HK-2 (cell line): ENCODE measurements around the gene SNX5.

Experiments used
- DNase-seq: peaks from one replicate; pipeline ENCODE4 v3.0.0-alpha.2; 2018; ENCODE audit not compliant: unreplicated experiment

The SNX5 gene

DNA sequence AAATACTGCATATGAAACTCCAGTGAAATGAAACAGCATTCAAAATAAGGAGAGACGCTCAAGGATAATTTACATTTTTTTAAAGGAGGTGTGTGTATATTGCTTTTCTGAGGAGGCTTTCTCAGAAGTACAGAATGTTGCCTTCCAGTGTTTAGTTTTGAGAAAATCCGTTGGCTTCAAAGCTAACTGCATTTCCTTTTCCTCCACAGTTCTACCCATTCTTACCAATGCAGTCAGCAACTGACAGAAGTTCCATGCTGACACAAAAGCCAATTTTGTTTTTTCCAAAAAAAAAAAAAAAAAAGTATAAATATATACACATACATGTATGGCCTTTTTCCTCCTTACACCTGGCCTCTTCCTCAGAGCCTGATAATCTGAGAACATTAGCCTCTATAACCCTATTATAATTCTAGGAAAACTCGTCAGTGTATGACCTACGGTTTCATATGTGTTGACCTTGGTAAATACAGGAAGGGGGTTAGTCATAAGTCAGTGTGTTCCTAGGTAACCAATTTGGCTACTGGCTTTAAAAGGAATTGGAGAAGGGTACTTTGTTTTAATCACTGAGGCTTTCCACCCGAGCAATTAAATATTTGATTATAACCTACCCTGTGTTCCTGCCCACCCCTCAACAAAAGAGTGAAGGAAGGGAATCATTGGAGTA, 24.4 kb upstream of the SNX5 start:
- DNase-seq: no peak

DNA sequence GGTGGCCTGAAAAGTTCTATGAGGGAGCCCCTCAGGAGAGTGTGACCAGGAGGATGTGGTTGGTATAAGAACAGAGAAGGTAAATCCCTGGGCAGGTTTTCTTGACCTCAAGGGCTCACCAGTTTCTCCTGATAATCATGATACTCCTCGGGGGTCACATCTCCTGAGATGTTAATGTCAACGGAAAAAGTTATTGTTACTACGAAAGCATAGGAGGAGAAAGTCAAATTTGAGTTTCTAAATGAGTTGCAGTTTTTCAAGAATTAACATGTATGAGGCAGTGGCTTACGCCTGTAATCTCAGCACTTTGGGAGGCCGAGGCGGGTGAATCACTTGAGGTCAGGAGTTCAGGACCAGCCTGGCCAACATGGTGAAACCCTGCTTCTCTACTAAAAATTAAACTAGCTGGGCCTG, 23.6 kb upstream of the SNX5 start:
- no peak for DNase-seq

DNA sequence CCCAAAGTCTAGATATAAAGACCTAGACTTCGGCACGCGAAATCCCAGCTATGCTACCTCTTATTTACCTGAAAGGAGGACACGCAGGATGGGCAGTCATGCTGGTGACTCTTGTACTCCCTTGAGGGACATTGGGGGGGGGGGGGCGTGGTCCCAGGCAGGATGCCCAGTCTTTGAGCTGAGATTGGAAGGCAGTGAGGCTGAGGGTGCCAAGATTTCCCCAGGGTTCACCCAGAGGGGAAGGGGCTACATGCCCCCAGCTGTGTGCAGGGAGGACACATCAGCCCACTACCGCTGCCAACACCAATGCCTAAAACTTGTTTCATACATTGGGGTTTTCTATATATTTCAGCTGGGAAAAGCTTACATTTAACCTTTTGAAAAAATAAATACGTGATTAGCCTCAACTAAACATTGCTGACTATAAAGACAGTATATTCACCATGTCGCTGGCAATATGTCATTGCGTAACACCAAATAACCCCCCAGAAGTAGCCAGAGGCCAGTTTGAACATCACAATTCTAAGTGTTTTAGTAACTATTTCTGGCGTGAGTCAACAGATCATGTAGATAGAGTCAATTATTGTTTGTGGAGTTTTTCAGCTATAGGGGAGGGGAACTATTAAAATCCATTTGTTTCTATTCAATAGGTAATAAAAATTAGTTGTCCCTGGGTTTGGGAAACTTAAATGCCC, 21.8 kb upstream of the SNX5 start:
- DNase-seq: no peak

DNA sequence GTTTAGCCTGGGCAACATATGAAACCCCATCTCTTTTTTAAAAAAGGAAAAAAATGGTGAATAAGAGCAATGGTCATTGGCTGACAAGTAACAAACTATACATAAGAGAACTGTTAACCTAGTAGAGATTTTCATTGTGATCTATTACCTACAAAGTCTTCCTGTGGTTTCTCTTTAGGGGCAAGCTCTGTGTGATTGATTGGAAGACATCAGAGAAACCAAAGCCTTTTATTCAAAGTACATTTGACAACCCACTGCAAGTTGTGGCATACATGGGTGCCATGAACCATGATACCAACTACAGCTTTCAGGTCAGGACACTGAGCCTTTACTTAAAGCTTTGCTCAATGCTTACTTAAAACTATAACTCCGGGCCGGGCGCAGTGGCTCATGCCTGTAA, 19.4 kb upstream of the SNX5 start:
- DNase-seq: no peak

DNA sequence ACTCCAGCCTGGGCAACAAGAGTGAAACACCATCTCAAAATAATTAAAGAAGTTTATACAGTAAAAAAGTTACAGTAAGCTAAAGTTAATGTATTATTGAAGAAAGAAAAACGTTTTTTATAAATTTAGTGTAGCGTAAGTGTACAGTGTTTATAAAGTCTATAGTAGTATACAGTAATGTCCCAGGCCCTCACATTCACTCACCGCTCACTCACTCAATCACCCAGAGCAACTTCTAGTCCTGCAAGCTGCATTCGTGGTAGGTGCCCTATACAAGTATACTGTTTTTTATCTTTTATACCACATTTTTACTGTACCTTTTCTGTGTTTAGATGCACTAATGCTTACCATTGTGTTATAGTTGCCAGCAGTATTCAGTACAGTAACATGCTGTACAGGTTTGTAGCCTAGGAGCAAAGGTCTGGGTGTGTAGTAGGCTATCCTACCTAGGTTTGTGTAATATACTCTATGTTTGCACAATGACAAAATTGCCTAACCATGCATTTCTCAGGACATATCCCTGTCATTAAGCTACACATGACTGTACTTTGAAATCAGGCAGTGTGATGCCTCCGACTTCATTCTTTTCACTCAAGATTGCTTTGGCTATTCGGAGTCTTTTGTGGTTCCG, 16.9 kb upstream of the SNX5 start:
- DNase-seq: no peak

DNA sequence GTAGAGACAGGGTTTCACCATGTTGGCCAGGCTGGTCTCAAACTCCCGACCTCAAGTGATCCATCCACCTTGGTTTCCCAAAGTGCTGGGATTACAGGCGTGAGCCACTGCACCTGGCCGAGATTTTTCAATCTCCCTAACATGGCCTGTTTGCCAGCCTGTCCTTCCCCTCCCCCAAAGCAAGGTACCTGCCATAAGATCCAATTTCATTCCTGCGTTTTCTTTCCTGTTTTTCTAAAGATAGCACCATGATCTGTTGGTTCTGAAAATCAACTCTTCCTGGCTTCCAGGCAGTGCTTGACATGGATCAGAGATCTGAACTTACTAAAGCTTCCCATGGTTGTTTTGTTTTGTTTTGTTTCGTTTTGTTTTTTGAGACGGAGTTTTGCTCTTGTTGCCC, 7.7 kb upstream of the SNX5 start:
- DNase-seq: no peak

DNA sequence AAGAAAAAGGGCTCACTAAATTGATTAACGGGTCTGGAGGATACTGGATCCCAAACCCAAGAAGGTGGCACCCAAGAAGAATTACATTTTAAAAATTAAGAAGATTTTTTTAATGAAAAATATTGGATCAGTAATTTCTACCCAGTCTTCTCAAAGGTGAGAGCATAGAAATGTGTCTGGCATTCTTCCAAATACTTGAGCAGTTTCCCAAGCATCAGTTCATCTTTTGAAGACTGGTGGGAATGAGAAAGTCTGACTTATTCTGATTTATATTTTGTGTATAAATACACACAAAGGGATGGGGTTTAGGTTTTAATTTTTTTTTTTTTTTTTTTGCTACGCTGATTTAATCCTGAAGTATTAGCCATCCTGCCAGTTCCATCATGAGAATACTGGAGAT, 3.5 kb upstream of the SNX5 start:
- no peak for DNase-seq

DNA sequence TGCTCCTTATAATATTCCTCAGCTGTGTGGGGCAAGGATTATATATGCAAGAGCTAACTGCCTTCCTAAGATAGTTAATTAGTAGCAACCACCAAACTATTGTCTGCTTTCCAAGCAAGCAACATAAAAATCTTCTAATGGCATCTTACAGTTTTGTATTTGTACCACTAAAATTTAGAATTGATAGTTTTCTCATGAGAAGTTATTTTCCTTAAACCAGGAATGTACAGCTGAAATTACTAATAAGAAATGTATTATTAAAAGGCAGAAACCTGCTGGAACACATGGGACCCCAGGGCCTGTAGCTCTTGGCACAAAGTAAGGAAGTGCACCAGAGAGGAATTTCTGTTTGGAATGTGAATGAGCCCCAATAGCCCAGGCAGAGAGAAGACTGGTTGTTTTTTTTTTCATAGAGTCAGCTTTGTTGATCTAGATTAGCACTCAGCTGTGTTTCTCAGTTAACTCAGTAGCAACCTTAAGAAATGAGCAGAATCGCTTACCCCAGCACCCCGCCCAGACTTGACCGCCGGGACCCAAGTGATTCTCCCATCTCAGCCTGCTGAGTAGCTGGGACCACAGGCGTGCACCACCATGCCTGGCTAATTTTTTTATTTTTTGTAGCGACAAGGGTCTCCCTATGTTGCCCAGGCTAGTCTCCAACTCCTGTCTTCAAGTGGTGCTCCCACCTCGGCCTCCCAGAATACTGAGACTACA, 2.9 kb upstream of the SNX5 start:
- DNase-seq: no peak

DNA sequence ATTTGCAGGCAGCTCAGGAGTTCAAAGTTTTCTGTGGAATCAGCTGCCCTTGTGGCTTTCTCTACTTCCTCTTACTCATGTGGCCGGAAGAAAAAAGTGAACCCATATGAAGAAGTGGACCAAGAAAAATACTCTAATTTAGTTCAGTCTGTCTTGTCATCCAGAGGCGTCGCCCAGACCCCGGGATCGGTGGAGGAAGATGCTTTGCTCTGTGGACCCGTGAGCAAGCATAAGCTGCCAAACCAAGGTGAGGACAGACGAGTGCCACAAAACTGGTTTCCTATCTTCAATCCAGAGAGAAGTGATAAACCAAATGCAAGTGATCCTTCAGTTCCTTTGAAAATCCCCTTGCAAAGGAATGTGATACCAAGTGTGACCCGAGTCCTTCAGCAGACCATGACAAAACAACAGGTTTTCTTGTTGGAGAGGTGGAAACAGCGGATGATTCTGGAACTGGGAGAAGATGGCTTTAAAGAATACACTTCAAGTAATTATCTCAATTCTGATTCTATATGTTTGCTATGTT, 1.4 kb upstream of the SNX5 start:
- peak; percentile 38 for DNase-seq

DNA sequence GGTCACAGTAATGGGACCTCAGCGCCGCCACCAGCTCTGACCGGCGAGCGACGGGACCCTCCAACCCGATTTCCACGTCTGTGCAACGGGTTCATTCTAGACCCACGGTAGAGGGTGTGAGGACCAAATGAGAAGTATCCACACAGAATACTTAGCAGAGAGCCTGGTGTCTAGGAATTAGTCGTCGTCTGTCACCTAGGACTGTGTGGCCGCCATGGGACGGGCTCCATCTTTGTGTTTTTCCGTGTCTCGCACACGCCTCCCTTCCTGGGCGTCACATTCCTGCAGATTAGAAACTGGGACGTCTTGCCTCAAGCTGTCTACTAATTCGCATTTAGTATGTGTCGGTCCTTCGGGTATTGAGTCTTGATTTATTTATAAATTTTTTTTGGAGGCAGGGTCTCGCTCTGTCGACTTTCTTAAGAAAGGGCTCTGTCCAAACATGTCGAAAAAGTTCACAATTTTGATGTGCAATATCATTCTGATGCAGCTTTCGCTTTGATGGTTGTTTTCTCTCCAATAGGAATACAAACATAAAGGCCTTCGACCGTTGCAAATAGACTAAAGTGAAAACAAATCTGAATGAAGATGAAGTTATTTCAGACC, 787 bp upstream of the SNX5 start:
- peak; percentile 58 for DNase-seq

DNA sequence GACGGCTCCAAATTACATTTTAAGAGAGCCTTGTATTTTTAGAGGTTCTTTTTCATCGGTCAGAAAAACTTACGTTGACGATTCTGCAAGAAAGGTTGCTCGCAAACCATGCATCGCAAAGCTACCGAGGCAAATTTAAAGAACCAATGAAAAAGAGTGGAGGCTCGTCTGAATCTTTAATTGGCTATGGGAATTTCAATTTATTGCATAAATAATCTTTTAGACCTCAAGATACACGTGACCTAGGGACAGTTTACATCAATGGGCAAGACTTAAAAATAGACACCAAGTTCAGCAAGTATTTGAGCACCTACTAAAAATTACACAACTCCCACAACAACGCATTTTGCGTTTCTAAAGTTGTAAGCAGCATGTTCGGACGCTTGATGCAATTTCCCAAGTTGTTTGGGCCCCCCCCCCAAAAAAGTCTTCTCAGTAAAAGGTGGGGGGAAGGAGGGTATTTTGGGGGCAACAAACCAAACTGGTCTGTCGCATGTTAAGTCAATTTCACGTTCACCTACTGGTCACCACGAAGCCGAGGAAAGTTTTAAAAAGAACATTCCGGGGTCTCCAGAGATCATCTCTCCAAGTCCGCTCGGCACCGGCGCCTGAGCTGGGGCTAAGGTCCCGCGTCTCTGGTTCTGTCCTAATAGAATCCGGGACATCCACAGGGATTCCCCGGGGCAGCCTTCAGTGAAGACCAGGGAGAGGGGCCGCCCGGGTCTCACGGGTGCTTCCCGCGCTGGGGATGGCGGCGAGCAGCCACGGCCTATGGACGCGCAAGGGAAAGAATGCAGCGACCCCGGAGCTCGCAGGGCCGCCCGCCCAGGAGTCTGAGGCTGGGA, 851 bp downstream of the SNX5 start:
- DNase-seq: no peak

DNA sequence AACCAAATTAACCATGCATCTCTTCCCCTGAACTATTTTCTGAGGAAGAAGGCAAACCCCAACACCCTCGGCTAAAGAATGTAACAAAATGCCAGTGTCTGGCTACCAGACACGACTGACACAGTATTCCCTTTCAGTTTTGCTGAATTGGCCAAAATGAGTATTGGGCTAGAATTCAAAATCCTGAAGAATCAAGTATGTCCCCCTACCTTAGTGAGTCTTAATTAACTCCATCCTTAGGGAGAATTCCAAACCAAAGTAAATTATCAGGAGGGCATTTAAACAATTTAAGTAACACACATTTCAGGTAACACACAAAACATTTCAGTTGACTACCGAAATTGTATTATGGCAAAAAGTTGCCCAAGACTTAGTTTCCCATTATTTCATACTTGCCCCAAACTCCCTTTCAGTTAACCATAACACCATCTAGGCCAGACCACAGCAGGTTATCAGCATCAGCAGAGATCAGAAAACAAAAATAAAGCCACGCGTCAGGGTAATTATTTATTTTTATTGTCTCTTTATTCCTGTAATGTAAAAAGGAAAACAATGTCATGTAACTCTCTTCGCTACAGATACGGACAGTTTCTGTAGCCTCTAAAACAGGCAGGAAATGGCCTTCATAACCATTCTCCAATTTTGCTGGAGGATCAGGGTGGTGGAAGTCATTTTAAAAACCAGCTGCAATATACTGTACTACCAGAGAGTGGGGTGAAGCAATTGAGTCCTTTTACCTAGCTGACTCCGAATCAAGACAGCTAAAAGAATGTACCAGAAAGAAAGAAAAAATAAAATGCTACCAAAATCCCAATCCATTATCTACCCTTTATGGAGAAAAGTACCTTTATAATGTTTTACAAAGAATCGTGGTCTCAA, 1.9 kb downstream of the SNX5 start:
- DNase-seq: no peak

DNA sequence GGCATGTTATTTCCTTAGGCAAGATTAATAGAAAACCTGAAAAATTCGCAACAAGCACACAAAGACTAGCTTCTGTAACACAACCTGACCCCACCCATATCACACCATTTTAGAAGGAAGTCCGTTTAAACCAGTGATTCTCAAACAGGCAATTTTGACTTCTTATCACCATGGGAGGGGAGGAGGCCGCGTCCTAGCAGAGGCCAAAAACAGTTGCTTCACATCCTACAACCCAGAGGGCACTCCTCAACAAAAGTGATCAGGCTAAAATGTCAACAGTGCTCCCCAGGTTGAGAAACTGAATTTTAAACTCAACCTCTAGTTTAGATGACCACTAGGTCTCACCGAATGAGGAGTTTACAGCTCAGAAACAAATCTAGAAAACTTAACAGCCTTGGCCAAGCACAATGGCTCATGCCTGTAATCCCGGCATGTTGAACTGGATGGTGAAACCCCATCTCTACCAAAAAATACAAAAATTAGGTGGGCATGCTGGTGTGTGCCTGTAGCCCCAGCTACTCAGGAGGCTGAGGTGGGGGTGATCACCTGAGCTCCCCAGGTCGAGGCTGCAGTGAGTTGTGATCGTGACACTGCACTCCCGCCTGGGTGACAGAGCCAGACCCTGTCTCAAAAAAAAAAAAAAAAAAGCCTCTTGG, 3.4 kb downstream of the SNX5 start:
- DNase-seq: no peak

DNA sequence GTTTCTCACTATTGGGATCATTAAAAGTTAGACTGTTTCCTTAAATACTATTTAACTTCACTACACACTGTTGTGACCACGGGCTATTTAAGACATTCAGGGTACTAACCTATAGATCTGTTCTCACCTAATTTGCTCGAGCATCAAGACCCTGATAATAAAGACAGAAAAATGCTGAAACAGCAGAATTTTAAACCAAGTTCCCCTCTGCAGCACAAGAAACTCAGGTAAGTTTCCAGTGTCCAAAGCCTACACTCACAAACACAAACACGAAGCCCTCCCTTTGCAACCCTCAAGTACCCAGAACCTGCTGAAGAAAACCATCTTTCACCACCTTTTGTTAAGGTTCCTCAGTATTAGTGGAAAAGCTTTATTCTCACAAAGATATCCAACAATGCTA, 4.0 kb downstream of the SNX5 start:
- no peak for DNase-seq

DNA sequence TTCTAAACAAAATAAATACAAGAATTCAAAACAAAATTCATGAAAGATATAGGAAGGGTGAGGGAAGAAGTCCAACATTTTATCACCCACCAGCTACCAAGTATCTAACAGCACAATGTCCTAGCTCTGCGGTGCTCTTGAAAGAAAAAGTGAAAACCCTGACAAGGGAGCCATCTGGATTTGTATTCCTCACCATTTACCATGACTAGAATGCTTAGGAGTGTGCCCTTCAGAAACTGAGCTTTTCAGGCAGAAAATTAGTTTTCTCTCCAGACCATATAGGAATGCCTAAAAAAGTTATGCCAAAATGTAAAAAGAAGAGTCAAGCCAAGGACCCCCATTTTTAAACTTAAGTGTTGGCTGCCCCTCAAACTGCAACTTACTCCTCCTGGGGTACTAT, 4.5 kb downstream of the SNX5 start:
- no peak for DNase-seq

DNA sequence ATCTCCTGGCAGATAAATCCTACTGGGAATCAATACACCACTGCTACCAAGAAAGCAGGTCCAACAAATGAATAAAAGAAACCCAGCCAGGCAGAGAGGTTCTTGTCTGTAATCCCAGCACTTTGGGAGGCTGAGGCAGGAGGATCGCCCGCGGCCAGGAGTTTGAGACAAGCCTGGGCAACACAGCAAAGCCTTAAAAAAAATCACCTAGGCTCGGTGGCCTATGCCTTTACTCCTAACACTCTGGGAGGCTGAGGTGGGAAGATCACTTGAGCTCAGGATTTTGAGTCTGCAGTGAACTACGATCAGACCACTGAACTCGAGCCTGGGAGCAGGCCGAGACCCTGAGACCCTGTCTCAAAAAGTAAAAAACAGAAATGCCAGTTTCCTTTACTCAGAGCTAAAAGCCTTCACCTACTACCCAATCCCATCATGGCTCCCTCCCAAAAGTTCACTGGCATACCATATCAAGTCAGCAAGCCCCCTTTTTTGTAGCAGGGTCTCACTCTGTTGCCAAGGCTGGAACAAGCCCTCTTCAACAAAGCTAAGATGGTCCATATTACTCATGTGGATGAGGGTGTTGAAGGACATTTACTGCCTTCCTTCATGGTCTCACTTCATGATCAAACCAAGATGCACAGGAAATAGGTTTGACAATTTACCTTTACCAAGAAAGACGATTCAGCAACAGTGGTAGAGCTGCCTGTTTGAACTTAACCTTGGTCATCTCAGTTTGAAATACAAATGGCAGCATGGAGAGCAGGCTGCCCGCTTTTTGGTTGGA, 5.3 kb downstream of the SNX5 start:
- DNase-seq: no peak

DNA sequence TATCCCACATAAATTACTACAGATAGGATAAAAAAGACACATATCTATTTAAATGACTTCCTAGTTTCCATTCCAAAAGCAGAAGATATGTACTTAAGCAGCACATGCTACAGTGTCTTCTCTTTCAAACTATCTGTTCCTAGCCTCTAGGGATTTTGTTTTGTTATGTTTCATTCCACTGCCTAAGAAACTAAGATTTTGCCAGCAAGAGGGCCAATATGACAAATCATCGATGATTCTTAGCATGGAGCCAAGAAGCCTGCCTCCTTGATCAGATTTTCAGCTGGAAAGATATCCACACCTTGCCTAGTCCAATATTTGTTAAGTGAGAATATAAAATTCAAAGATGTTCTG, 7.0 kb downstream of the SNX5 start:
- no peak for DNase-seq

DNA sequence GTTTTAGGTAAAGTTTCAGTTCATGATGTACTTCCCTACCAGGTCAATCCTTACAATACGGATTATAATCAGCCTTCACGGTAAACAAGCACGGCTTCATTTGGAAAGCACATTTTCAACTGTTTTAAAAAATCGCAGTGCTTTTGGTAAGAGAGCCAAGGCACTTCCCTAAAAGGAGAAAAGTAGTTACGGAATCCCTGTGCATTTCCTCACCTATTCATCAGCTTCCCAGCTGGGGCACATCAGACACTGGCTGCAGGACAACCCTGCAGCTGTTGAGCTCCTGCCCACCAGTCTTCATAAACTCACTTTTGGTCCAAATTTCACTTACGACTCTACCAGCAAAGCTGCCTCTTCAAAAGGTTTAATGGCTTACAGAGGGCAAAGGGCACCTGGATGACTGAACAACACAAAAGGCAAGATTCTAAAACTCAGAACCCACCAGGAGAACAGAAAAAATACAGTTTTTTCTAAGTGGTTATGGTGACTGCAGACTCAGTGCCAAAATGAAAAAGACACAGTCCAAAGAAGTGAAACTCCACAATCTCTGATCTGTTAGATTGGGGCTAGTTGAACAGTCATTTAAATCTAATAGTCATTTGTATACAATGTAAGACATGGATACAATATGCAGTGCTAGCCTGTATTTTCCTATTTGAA, 7.5 kb downstream of the SNX5 start:
- DNase-seq: no peak
